Measurements from ENCODE around the gene DPYSL3.
A peak's percentile ranks its signal among the peaks of the same experiment; 100 is the strongest.

DPYSL3 gene

DNA sequence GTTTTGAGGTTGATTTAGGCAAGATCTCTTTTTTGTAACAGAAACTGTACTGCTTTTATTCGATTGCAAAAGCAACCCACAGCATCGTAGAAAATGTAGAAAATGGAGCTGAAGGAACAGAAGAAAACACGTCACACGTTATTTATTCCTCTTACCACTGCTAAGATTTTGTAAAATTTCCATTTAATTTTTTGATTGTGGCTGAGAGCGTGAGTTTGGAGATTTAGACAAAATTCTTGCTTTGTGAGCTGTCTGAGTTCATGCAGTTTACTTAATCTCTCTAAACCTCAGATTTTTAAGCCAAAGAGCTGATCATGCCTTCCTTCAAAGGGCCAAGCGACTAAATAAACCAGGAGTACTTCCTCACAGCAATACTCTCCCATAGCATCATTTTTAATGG lies 24.8 kb downstream of the DPYSL3 start:
- WGBS, result 85% methylated on average over 3 of the region's 6 CpGs
- Histone ChIP-seq H3K27me3 (ENCODE audit: control insufficient read depth in 1 of 2, insufficient read depth in 1 of 2, low read length in 2 of 2) (no peaks in the 10 kb centered on the region), H2BK120ac (ENCODE audit: low read depth, low read length) (no peak overlapping the region), H3K9ac (ENCODE audit: low read length) (peak overlapping the region; percentile 95), H3K79me1 (replicated peaks; ENCODE audit: low read length, poor library complexity, severe bottlenecking) (peaks cover 12% of the 10 kb centered on the region), H3K27ac (ENCODE audit: low read length, poor library complexity, severe bottlenecking) (no peak overlapping the region), H3K23ac (ENCODE audit: low read length in 2 of 2) (no peak overlapping the region), H4K91ac (ENCODE audit: low read length) (no peak overlapping the region), H3K18ac (ENCODE audit: low read depth in 1 of 2, low read length in 2 of 2) (no peak overlapping the region), H3K14ac (ENCODE audit: low read length in 2 of 2) (no peak overlapping the region), H2BK12ac (ENCODE audit: low read length in 2 of 2) (no peak overlapping the region), H2BK5ac (ENCODE audit: low read depth, low read length, poor library complexity, severe bottlenecking) (no peak overlapping the region), H4K8ac (ENCODE audit: low read length) (no peak overlapping the region), H3K4ac (ENCODE audit: low read depth in 1 of 2, low read length in 2 of 2) (no peak overlapping the region), H3K4me1 (ENCODE audit: control insufficient read depth, insufficient read depth, low read depth, low read length) (peaks cover 9% of the 10 kb centered on the region), H2AFZ (ENCODE audit: low read depth, low read length) (no peak overlapping the region), H3K36me3 (ENCODE audit: control insufficient read depth in 1 of 2, insufficient read depth in 2 of 2, low read depth in 1 of 2, low read length in 2 of 2) (no peaks in the 10 kb centered on the region), H3K4me3 (ENCODE audit: insufficient read depth in 1 of 2, low read depth in 1 of 2, low read length in 2 of 2) (peak overlapping the region in 1 of 2 experiments; percentile 58), H3K4me2 (ENCODE audit: low read length, poor library complexity, severe bottlenecking) (no peak overlapping the region), H3K9me3 (ENCODE audit: control insufficient read depth, low read length) (no peaks in the 10 kb centered on the region), H2BK15ac (ENCODE audit: low read depth, poor library complexity, severe bottlenecking) (no peak overlapping the region), H2AK5ac (ENCODE audit: low read length, severe bottlenecking) (no peak overlapping the region)
- DNase-seq, result peak; percentile 50

DNA sequence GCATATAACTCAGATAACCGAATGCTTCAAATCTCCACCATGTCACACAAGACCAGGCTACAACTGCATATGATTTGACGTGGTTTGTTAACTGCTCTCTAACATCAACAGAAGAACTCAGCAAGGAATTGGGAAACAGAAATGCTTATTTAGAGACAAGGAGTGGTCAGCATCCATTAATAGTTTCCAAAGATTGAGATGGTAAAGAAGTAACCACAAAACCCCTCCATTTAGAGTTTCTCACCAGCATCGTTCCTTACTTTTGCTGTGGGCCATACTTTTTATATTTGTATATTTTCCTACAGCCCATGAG lies 25.2 kb downstream of the DPYSL3 start:
- Histone ChIP-seq H3K4ac (ENCODE audit: low read depth in 1 of 2, low read length in 2 of 2) (no peak overlapping the region), H3K27me3 (ENCODE audit: control insufficient read depth in 1 of 2, insufficient read depth in 1 of 2, low read length in 2 of 2) (no peaks in the 10 kb centered on the region), H4K8ac (ENCODE audit: low read length) (no peak overlapping the region), H3K14ac (ENCODE audit: low read length in 2 of 2) (no peak overlapping the region), H3K9me3 (ENCODE audit: control insufficient read depth, low read length) (no peaks in the 10 kb centered on the region), H3K18ac (ENCODE audit: low read depth in 1 of 2, low read length in 2 of 2) (no peak overlapping the region), H2BK12ac (ENCODE audit: low read length in 2 of 2) (no peak overlapping the region), H4K91ac (ENCODE audit: low read length) (no peak overlapping the region), H3K4me3 (ENCODE audit: insufficient read depth in 1 of 2, low read depth in 1 of 2, low read length in 2 of 2) (peak overlapping the region in 1 of 2 experiments; percentile 58), H2BK5ac (ENCODE audit: low read depth, low read length, poor library complexity, severe bottlenecking) (no peak overlapping the region), H2BK15ac (ENCODE audit: low read depth, poor library complexity, severe bottlenecking) (no peak overlapping the region), H2AK5ac (ENCODE audit: low read length, severe bottlenecking) (no peak overlapping the region), H3K36me3 (ENCODE audit: control insufficient read depth in 1 of 2, insufficient read depth in 2 of 2, low read depth in 1 of 2, low read length in 2 of 2) (no peaks in the 10 kb centered on the region), H3K9ac (ENCODE audit: low read length) (peak overlapping the region; percentile 95), H3K27ac (ENCODE audit: low read length, poor library complexity, severe bottlenecking) (peak overlapping the region; percentile 51), H3K79me1 (replicated peaks; ENCODE audit: low read length, poor library complexity, severe bottlenecking) (peaks cover 12% of the 10 kb centered on the region), H2BK120ac (ENCODE audit: low read depth, low read length) (no peak overlapping the region), H2AFZ (ENCODE audit: low read depth, low read length) (no peak overlapping the region), H3K4me1 (ENCODE audit: control insufficient read depth, insufficient read depth, low read depth, low read length) (peaks cover 10% of the 10 kb centered on the region), H3K4me2 (ENCODE audit: low read length, poor library complexity, severe bottlenecking) (no peak overlapping the region), H3K23ac (ENCODE audit: low read length in 2 of 2) (no peak overlapping the region)
- 33% methylated on average over 1 of the region's 3 CpGs for WGBS
- peak; percentile 88 for DNase-seq

DNA sequence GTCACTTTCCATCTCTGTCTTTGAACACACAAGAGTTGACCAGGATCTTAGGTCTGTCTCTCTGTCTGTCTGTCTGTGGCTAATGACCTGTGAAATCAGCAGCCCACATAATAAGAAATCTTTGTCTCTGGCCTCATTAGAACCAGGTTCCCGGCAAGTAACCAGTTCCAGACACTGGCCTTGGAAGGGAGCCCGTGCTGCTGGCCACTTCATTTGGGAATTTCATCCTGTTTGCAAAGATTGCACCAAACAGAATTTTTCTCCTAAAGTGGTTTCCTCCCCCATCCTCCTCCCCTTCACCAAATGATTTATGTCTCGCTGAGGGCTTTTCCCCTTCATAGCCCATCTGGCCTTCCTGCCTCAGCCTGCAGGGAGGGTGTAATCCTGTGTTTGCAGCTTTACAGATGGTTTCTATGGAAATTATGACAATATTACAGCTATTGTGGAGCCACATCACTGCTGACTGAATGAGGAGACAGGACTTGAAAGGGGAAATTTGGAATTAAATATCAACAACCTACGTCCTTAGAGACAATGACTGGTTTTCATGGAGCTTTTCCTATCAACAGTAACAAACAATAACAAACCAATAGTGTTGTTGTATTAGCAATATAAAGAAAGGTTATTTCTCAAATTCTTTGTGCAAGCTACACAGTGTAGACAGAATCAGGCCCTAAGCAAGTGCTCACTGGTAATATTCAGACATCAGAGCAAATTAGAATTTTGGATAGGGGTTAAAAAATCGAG lies 25.7 kb downstream of the DPYSL3 start:
- Histone ChIP-seq H3K18ac (ENCODE audit: low read depth in 1 of 2, low read length in 2 of 2) (peak overlapping the region in 1 of 2 experiments; percentile 56), H3K4me2 (ENCODE audit: low read length, poor library complexity, severe bottlenecking) (no peak overlapping the region), H3K4me1 (ENCODE audit: control insufficient read depth, insufficient read depth, low read depth, low read length) (peaks cover 12% of the 10 kb centered on the region), H2BK120ac (ENCODE audit: low read depth, low read length) (no peak overlapping the region), H3K4me3 (ENCODE audit: insufficient read depth in 1 of 2, low read depth in 1 of 2, low read length in 2 of 2) (peak overlapping the region in 1 of 2 experiments; percentile 58), H3K9me3 (ENCODE audit: control insufficient read depth, low read length) (no peaks in the 10 kb centered on the region), H3K27me3 (ENCODE audit: control insufficient read depth in 1 of 2, insufficient read depth in 1 of 2, low read length in 2 of 2) (no peaks in the 10 kb centered on the region), H2BK12ac (ENCODE audit: low read length in 2 of 2) (no peak overlapping the region), H2BK15ac (ENCODE audit: low read depth, poor library complexity, severe bottlenecking) (no peak overlapping the region), H3K36me3 (ENCODE audit: control insufficient read depth in 1 of 2, insufficient read depth in 2 of 2, low read depth in 1 of 2, low read length in 2 of 2) (no peaks in the 10 kb centered on the region), H2BK5ac (ENCODE audit: low read depth, low read length, poor library complexity, severe bottlenecking) (no peak overlapping the region), H4K8ac (ENCODE audit: low read length) (no peak overlapping the region), H3K14ac (ENCODE audit: low read length in 2 of 2) (no peak overlapping the region), H2AFZ (ENCODE audit: low read depth, low read length) (no peak overlapping the region), H3K23ac (ENCODE audit: low read length in 2 of 2) (no peak overlapping the region), H3K9ac (ENCODE audit: low read length) (peak overlapping the region; percentile 95), H3K79me1 (replicated peaks; ENCODE audit: low read length, poor library complexity, severe bottlenecking) (peaks cover 11% of the 10 kb centered on the region), H3K27ac (ENCODE audit: low read length, poor library complexity, severe bottlenecking) (peak overlapping the region; percentile 51), H3K4ac (ENCODE audit: low read depth in 1 of 2, low read length in 2 of 2) (peak overlapping the region; percentile 47 to 48), H4K91ac (ENCODE audit: low read length) (no peak overlapping the region), H2AK5ac (ENCODE audit: low read length, severe bottlenecking) (no peak overlapping the region)
- DNase-seq, result peak; percentile 99
- 21% methylated on average over 3 of the region's 5 CpGs for WGBS

DNA sequence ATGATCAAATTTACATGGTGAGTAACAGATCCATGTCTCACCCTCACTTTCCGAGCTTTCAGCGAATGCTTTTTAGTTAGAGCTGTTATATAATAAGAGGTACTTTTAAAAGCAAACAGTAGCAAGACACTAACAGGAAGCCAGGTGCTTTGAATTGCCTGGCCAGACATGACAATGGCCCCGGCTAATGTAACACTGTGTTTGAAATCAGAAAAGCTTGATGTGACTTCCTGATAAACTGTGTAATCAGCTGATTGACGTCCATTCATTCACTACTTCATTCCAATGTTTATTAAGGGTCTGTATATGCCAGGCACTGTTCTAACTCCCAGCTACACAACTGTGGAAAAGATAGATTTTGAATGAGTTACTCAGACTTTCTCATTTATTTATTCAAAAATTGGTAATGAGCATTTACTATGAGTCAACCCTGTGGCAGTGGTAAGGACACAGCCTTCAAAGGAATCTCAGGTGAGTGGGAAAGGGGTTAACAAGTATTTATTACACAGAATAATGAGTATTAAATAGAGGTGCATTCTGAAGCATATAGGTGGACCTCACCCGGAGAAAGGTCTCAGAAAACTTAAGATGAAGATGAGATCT lies 26.6 kb downstream of the DPYSL3 start:
- no peak overlapping the region for H3K23ac ChIP-seq (ENCODE audit: low read length in 2 of 2)
- H2AFZ ChIP-seq (ENCODE audit: low read depth, low read length), result no peak overlapping the region
- no peaks in the 10 kb centered on the region for H3K36me3 ChIP-seq (ENCODE audit: control insufficient read depth in 1 of 2, insufficient read depth in 2 of 2, low read depth in 1 of 2, low read length in 2 of 2)
- H3K27me3 ChIP-seq (ENCODE audit: control insufficient read depth in 1 of 2, insufficient read depth in 1 of 2, low read length in 2 of 2), result no peaks in the 10 kb centered on the region
- H2BK5ac ChIP-seq (ENCODE audit: low read depth, low read length, poor library complexity, severe bottlenecking), result no peak overlapping the region
- H2BK15ac ChIP-seq (ENCODE audit: low read depth, poor library complexity, severe bottlenecking), result no peak overlapping the region
- H3K18ac ChIP-seq (ENCODE audit: low read depth in 1 of 2, low read length in 2 of 2), result peak overlapping the region in 1 of 2 experiments; percentile 53
- no peak overlapping the region for H3K4me3 ChIP-seq (ENCODE audit: insufficient read depth in 1 of 2, low read depth in 1 of 2, low read length in 2 of 2)
- peak overlapping the region; percentile 57 for H2BK120ac ChIP-seq (ENCODE audit: low read depth, low read length)
- no peak overlapping the region for H3K4me2 ChIP-seq (ENCODE audit: low read length, poor library complexity, severe bottlenecking)
- H3K9me3 ChIP-seq (ENCODE audit: control insufficient read depth, low read length), result no peaks in the 10 kb centered on the region
- H4K91ac ChIP-seq (ENCODE audit: low read length), result no peak overlapping the region
- peaks cover 7% of the 10 kb centered on the region for H3K79me1 ChIP-seq (replicated peaks; ENCODE audit: low read length, poor library complexity, severe bottlenecking)
- no peak overlapping the region for H3K14ac ChIP-seq (ENCODE audit: low read length in 2 of 2)
- H3K9ac ChIP-seq (ENCODE audit: low read length), result peak overlapping the region; percentile 95
- 65% methylated on average over 2 of the region's 5 CpGs for WGBS
- H3K27ac ChIP-seq (ENCODE audit: low read length, poor library complexity, severe bottlenecking), result peak overlapping the region; percentile 90
- H3K4ac ChIP-seq (ENCODE audit: low read depth in 1 of 2, low read length in 2 of 2), result peak overlapping the region in 1 of 2 experiments; percentile 72
- peak overlapping the region; percentile 32 to 45 for H2BK12ac ChIP-seq (ENCODE audit: low read length in 2 of 2)
- peak overlapping the region; percentile 72 for H2AK5ac ChIP-seq (ENCODE audit: low read length, severe bottlenecking)
- no peak for DNase-seq
- no peak overlapping the region for H4K8ac ChIP-seq (ENCODE audit: low read length)
- peaks cover 12% of the 10 kb centered on the region for H3K4me1 ChIP-seq (ENCODE audit: control insufficient read depth, insufficient read depth, low read depth, low read length)
